ENCODE measurements around the gene KCNIP4. TPM values are rescaled to one million over a fixed set of nuclear protein-coding genes. Genes with fewer than 3 reads are reported as not detected.

The KCNIP4 gene
- total and polyA plus RNA-seq, 2 donors (not counting 3 experiments of a cell fraction or from before 2014, with no cell fraction given), result not detected

DNA sequence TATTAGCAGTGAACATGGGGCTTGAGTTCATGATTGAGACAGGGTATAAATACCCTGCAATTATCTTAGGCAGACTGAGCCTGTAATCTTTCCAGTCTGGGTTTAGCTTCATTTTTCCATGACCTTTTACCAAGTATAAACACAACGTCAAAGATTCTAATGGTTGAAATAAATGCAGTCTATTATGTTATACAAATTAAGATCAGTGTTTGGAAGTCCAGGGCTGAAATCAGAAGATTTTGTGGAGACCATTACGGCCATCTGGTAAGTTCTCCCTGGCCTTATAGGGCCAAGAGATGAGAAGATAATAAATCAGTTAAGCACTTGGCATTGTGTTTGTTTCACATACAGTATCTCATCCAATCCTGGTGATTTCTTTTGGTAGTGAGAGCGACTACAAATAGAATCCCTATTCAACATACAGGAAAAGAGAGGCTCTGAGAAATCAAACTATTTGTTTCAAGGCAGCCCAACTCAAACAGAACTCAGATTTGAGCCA is 822.5 kb downstream of the KCNIP4 start:
- H4K20me1 ChIP-seq (replicated peaks; ENCODE audit: control insufficient read depth, extremely low read depth, insufficient read depth, low read length), result no peaks in the 10 kb centered on the region
- TF ChIP-seq FOS (IDR thresholded peaks at IDR 0.05; ENCODE audit: borderline replicate concordance, insufficient read depth, low read length), result no peak
- TF ChIP-seq, protein P1, sequence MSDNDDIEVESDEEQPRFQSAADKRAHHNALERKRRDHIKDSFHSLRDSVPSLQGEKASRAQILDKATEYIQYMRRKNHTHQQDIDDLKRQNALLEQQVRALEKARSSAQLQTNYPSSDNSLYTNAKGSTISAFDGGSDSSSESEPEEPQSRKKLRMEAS (IDR thresholded peaks at IDR 0.05; ENCODE audit: insufficient read depth, insufficient read length), result no peak
- no peak overlapping the region for H3K4me2 ChIP-seq (ENCODE audit: insufficient read depth, low read length)
- no peak overlapping the region for H3K4me3 ChIP-seq (replicated peaks in 1 of 3; ENCODE audit: insufficient read depth in 1 of 3, low read depth in 1 of 3, low read length in 3 of 3)
- ChIA-PET POLR2A (no interaction called here), CTCF (interaction anchor here (2.2 kb wide), 1 partner anchor 353 kb away, joined by 7 read pairs; no protein-coding TSS in a partner anchor)
- no peaks in the 10 kb centered on the region for H3K9me3 ChIP-seq (replicated peaks; ENCODE audit: control insufficient read depth, insufficient read depth, low read length)
- no peak overlapping the region for H3K27ac ChIP-seq (ENCODE audit: insufficient read depth, low read depth, low read length)
- intact Hi-C loops (cut with micrococcal nuclease), result no loop called here
- no peak for FAIRE-seq
- no peak for DNase-seq (ENCODE audit: low read depth, low spot score)
- no peaks in the 10 kb centered on the region for H3K36me3 ChIP-seq (ENCODE audit: control insufficient read depth in 2 of 2, extremely low read depth in 1 of 2, insufficient read depth in 2 of 2, low read length in 2 of 2)
- no peak overlapping the region for H3K9ac ChIP-seq (replicated peaks; ENCODE audit: extremely low read depth, insufficient read depth, low read length)
- H2AFZ ChIP-seq (ENCODE audit: low read depth, low read length), result no peak overlapping the region
- dilution Hi-C loops (cut with MboI; ENCODE audit: extremely low pct_ligation_motif_present, low sequenced_read_pairs), result no loop called here
- BruUV-seq (replicated peaks), result no TSS peak
- H3K79me2 ChIP-seq (ENCODE audit: control insufficient read depth, insufficient read depth, low read length), result no peaks in the 10 kb centered on the region
- H3K4me1 ChIP-seq (ENCODE audit: control insufficient read depth, extremely low read depth, insufficient read depth, low read length), result no peaks in the 10 kb centered on the region
- no peaks in the 10 kb centered on the region for H3K9me1 ChIP-seq (replicated peaks; ENCODE audit: control insufficient read depth, extremely low read depth, insufficient read depth, low read length)
- no peaks in the 10 kb centered on the region for H3K27me3 ChIP-seq (ENCODE audit: control insufficient read depth in 2 of 2, insufficient read depth in 2 of 2, low read length in 2 of 2)

DNA sequence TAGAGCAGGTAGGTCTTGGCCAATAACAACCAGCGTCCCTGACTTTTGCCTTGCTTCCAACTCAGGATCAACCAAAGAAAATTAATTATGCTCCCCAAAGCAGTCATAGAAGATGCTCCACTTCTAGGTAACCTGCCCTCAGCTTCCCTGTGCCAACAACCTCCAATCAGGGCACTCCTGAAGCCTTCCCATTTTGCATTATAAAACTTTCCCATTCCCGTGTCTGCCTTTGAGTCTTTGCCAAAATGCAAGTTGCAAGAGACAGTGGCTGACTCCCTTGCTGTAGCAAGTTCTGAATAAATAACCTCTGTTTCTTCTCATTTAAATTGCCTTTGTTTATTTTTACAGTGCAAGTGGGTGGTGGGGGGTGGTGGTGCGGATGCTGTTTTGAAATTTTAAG is 830.3 kb downstream of the KCNIP4 start:
- no peak overlapping the region for H3K4me3 ChIP-seq (replicated peaks in 1 of 3; ENCODE audit: insufficient read depth in 1 of 3, low read depth in 1 of 3, low read length in 3 of 3)
- H3K9ac ChIP-seq (replicated peaks; ENCODE audit: extremely low read depth, insufficient read depth, low read length), result no peak overlapping the region
- dilution Hi-C loops (cut with MboI; ENCODE audit: extremely low pct_ligation_motif_present, low sequenced_read_pairs), result no loop called here
- ChIA-PET POLR2A (no interaction called here), CTCF (no interaction called here)
- no TSS peak for BruUV-seq (replicated peaks)
- intact Hi-C loops (cut with micrococcal nuclease), result no loop called here
- no peak overlapping the region for H3K27ac ChIP-seq (ENCODE audit: insufficient read depth, low read depth, low read length)
- H3K9me1 ChIP-seq (replicated peaks; ENCODE audit: control insufficient read depth, extremely low read depth, insufficient read depth, low read length), result no peaks in the 10 kb centered on the region
- no peak for TF ChIP-seq JUN (IDR thresholded peaks at IDR 0.05; ENCODE audit: borderline replicate concordance, insufficient read depth, insufficient read length, low read depth)
- no peak for TF ChIP-seq MYC (IDR thresholded peaks at IDR 0.05; ENCODE audit: low read depth, low read length)
- TF ChIP-seq POLR2AphosphoS5 (IDR thresholded peaks at IDR 0.05; ENCODE audit: insufficient read depth, low read depth, low read length), result no peak
- TF ChIP-seq, protein P1 (IDR thresholded peaks at IDR 0.05; ENCODE audit: insufficient read depth, insufficient read length), result no peak
- TF ChIP-seq GATA2 (IDR thresholded peaks at IDR 0.05; ENCODE audit: insufficient read depth, insufficient read length, low read depth, low read length), result no peak
- TF ChIP-seq FOS (IDR thresholded peaks at IDR 0.05; ENCODE audit: borderline replicate concordance, insufficient read depth, low read length), result no peak
- no peak for TF ChIP-seq EZH2 (IDR thresholded peaks at IDR 0.05; ENCODE audit: borderline replicate concordance, low read depth, low read length, severe bottlenecking)
- TF ChIP-seq POLR2A (IDR thresholded peaks at IDR 0.05; ENCODE audit: low read depth, low read length), result no peak
- TF ChIP-seq, protein P2, sequence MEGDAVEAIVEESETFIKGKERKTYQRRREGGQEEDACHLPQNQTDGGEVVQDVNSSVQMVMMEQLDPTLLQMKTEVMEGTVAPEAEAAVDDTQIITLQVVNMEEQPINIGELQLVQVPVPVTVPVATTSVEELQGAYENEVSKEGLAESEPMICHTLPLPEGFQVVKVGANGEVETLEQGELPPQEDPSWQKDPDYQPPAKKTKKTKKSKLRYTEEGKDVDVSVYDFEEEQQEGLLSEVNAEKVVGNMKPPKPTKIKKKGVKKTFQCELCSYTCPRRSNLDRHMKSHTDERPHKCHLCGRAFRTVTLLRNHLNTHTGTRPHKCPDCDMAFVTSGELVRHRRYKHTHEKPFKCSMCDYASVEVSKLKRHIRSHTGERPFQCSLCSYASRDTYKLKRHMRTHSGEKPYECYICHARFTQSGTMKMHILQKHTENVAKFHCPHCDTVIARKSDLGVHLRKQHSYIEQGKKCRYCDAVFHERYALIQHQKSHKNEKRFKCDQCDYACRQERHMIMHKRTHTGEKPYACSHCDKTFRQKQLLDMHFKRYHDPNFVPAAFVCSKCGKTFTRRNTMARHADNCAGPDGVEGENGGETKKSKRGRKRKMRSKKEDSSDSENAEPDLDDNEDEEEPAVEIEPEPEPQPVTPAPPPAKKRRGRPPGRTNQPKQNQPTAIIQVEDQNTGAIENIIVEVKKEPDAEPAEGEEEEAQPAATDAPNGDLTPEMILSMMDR (IDR thresholded peaks at IDR 0.05; ENCODE audit: extremely low read depth in 1 of 2, insufficient read depth in 1 of 2, low read depth in 1 of 2, low read length in 2 of 2), result no peak
- H3K4me2 ChIP-seq (ENCODE audit: insufficient read depth, low read length), result no peak overlapping the region
- no peak overlapping the region for H2AFZ ChIP-seq (ENCODE audit: low read depth, low read length)
- no peaks in the 10 kb centered on the region for H4K20me1 ChIP-seq (replicated peaks; ENCODE audit: control insufficient read depth, extremely low read depth, insufficient read depth, low read length)
- DNase-seq (ENCODE audit: low read depth, low spot score) (no peak), FAIRE-seq (no peak)
- H3K36me3 ChIP-seq (ENCODE audit: control insufficient read depth in 2 of 2, extremely low read depth in 1 of 2, insufficient read depth in 2 of 2, low read length in 2 of 2), result no peaks in the 10 kb centered on the region
- no peaks in the 10 kb centered on the region for H3K79me2 ChIP-seq (ENCODE audit: control insufficient read depth, insufficient read depth, low read length)
- H3K9me3 ChIP-seq (replicated peaks; ENCODE audit: control insufficient read depth, insufficient read depth, low read length), result no peaks in the 10 kb centered on the region
- no peaks in the 10 kb centered on the region for H3K27me3 ChIP-seq (ENCODE audit: control insufficient read depth in 2 of 2, insufficient read depth in 2 of 2, low read length in 2 of 2)
- peaks cover 17% of the 10 kb centered on the region for H3K4me1 ChIP-seq (ENCODE audit: control insufficient read depth, extremely low read depth, insufficient read depth, low read length)

All from endothelial cell of umbilical vein (primary cell).